ENCODE measurements around the gene ATP9A. TPM values are rescaled to one million over a fixed set of nuclear protein-coding genes. Genes with fewer than 3 reads are reported as not detected.

ATP9A gene
- total RNA-seq, 1 experiment from 2014 or later, result 16.8 TPM

DNA sequence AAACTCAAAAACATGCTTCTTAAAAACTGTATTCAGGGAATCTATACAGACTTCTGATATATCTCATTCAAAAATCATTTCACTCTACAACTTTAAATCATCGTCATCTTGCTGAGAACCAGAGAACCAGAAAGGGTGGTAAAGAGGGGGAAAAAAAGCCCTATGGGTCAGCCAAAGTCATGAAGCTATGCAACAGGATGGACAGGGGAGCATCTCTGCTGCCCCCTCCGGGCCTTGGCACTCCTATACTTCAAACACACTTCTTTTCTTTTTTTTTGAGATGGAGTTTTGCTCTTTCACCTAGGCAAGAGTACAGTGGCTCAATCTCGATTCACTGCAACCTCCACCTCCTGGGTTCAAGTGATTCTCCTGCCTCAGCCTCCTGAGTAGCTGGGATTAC, 152.1 kb downstream of the ATP9A start:
- Histone ChIP-seq H3K9me2 (ENCODE audit: insufficient read depth) (no peaks in the 10 kb centered on the region), H3K4me1 (ENCODE audit: control insufficient read depth in 1 of 2, insufficient read depth in 2 of 2, low read length in 2 of 2) (peaks cover 0 to 10% of the 10 kb centered on the region in 2 experiments; a peak in 2 of 4 replicates), H3K9ac (ENCODE audit: low read length) (no peak overlapping the region), H3K27me3 (ENCODE audit: insufficient read depth, low read length) (no peaks in the 10 kb centered on the region), H2AFZ (ENCODE audit: low read depth, low read length, poor library complexity, severe bottlenecking) (no peak overlapping the region), H4K20me1 (ENCODE audit: insufficient read depth) (no peaks in the 10 kb centered on the region), H3K79me2 (ENCODE audit: insufficient read depth, low read length) (no peaks in the 10 kb centered on the region), H3K27ac (ENCODE audit: low read depth, low read length) (no peak overlapping the region), H3K4me3 (replicated peaks in 1 of 2; ENCODE audit: low read depth in 1 of 2, low read length in 2 of 2) (no peak overlapping the region), H3K9me3 (ENCODE audit: control insufficient read depth in 1 of 2, insufficient read depth in 1 of 2, low read depth in 1 of 2, low read length in 2 of 2) (no peaks in the 10 kb centered on the region), H3K36me3 (ENCODE audit: control insufficient read depth in 1 of 2, insufficient read depth in 2 of 2, low read length in 2 of 2) (no peaks in the 10 kb centered on the region; a peak in 1 of 4 replicates), H3K4me2 (ENCODE audit: low read length) (no peak overlapping the region)
- TF ChIP-seq, protein P1, sequence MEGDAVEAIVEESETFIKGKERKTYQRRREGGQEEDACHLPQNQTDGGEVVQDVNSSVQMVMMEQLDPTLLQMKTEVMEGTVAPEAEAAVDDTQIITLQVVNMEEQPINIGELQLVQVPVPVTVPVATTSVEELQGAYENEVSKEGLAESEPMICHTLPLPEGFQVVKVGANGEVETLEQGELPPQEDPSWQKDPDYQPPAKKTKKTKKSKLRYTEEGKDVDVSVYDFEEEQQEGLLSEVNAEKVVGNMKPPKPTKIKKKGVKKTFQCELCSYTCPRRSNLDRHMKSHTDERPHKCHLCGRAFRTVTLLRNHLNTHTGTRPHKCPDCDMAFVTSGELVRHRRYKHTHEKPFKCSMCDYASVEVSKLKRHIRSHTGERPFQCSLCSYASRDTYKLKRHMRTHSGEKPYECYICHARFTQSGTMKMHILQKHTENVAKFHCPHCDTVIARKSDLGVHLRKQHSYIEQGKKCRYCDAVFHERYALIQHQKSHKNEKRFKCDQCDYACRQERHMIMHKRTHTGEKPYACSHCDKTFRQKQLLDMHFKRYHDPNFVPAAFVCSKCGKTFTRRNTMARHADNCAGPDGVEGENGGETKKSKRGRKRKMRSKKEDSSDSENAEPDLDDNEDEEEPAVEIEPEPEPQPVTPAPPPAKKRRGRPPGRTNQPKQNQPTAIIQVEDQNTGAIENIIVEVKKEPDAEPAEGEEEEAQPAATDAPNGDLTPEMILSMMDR (IDR thresholded peaks at IDR 0.05 in 2 of 3, conservative IDR thresholded peaks at IDR 0.05 in 1 of 3; ENCODE audit: borderline replicate concordance in 1 of 3, insufficient read depth in 1 of 3, low read depth in 2 of 3, low read length in 2 of 3), result peak in 2 of 3 experiments; percentile 31 to 34; a peak in 2 of 6 replicates
- no peak for TF ChIP-seq TCF7L2 (IDR thresholded peaks at IDR 0.05; ENCODE audit: borderline replicate concordance, extremely low read depth, insufficient read depth, insufficient read length)
- no peak for TF ChIP-seq ZNF274 (IDR thresholded peaks at IDR 0.05; ENCODE audit: low read depth, low read length)
- peak; percentile 34 for TF ChIP-seq RAD21 (IDR thresholded peaks at IDR 0.05; ENCODE audit: low read depth)
- BruUV-seq (replicated peaks), result no TSS peak
- POLR2A ChIA-PET, result no interaction called here
- CTCF ChIA-PET, result interaction anchor here (1.0 to 1.7 kb wide), 3 partner anchors 21 to 244 kb away, joined by 4 to 5 read pairs (median 5); no protein-coding TSS in a partner anchor
- intact Hi-C loops (cut with micrococcal nuclease), result no loop called here
- ATAC-seq (peak; percentile 67), DNase-seq (ENCODE audit: low read depth, low spot score) (no peak)
- RAD21 ChIA-PET (ENCODE audit: low non-redundant PET in 1 of 2, low total read pairs in 2 of 2, uncharacterized antibody in 2 of 2, unreplicated experiment in 2 of 2), result no interaction called here

DNA sequence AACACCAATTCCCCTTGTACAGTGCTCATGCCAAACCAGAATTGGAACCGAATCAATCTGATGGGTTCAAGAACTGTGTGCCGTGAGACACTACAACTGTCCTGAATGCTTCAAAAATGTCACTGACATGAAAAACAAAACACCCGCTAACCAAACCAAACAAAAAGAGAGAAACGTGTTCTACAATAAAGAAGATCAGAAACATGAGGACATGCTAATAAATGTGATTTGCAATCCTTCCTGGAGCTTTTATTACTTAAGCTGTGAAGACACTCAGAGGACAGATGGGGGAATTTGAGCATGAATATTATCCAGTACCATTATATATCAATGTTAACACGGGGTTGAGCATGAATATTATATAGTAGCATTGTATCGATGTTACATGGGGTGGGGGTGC, 153.5 kb downstream of the ATP9A start:
- H4K20me1 ChIP-seq (ENCODE audit: insufficient read depth), result no peaks in the 10 kb centered on the region
- no peaks in the 10 kb centered on the region for H3K27me3 ChIP-seq (ENCODE audit: insufficient read depth, low read length)
- no peak overlapping the region for H3K9ac ChIP-seq (ENCODE audit: low read length)
- H2AFZ ChIP-seq (ENCODE audit: low read depth, low read length, poor library complexity, severe bottlenecking), result no peak overlapping the region
- no peak overlapping the region for H3K4me2 ChIP-seq (ENCODE audit: low read length)
- H3K9me2 ChIP-seq (ENCODE audit: insufficient read depth), result no peaks in the 10 kb centered on the region
- no peak overlapping the region for H3K27ac ChIP-seq (ENCODE audit: low read depth, low read length)
- TF ChIP-seq ZFX (IDR thresholded peaks at IDR 0.05), result no peak
- peaks cover 0 to 10% of the 10 kb centered on the region in 2 experiments; a peak in 2 of 4 replicates for H3K4me1 ChIP-seq (ENCODE audit: control insufficient read depth in 1 of 2, insufficient read depth in 2 of 2, low read length in 2 of 2)
- H3K9me3 ChIP-seq (ENCODE audit: control insufficient read depth in 1 of 2, insufficient read depth in 1 of 2, low read depth in 1 of 2, low read length in 2 of 2), result no peaks in the 10 kb centered on the region
- ATAC-seq, result no peak
- BruUV-seq (replicated peaks), result no TSS peak
- no peaks in the 10 kb centered on the region; a peak in 1 of 4 replicates for H3K36me3 ChIP-seq (ENCODE audit: control insufficient read depth in 1 of 2, insufficient read depth in 2 of 2, low read length in 2 of 2)
- intact Hi-C loops (cut with micrococcal nuclease), result no loop called here
- ChIA-PET RAD21 (ENCODE audit: low non-redundant PET in 1 of 2, low total read pairs in 2 of 2, uncharacterized antibody in 2 of 2, unreplicated experiment in 2 of 2) (no interaction called here), POLR2A (interaction anchor here (0.6 kb wide), 1 partner anchor 628 kb away, joined by 4 read pairs; no protein-coding TSS in a partner anchor), CTCF (interaction anchor here (0.9 to 1.6 kb wide), 4 partner anchors 9 to 627 kb away, joined by 3 to 4 read pairs (median 4); no protein-coding TSS in a partner anchor)
- no peaks in the 10 kb centered on the region for H3K79me2 ChIP-seq (ENCODE audit: insufficient read depth, low read length)
- H3K4me3 ChIP-seq (replicated peaks in 1 of 2; ENCODE audit: low read depth in 1 of 2, low read length in 2 of 2), result no peak overlapping the region
- no peak for DNase-seq (ENCODE audit: low read depth, low spot score)

All from HCT116 (cell line).